GM12865 (cell line): Measurements from ENCODE around the gene EHMT2.

Experiments
- DNase-seq: peaks from one replicate; pipeline ENCODE4 v3.0.0; 2010; ENCODE audit warnings: low read depth
- H3K4me3 ChIP-seq: 2 replicates; pipeline ENCODE4 v1.5.1; 2011; ENCODE audit warnings: mild to moderate bottlenecking, low read depth, low read length, control low read depth
- CTCF ChIP-seq: IDR thresholded peaks from 2 replicates; pipeline ENCODE4 v1.5.1; 2011; ENCODE audit warnings: low read length, control low read depth, low read depth, inconsistent platforms; ENCODE audit not compliant: insufficient read depth; ENCODE audit errors: missing control alignments

Gene EHMT2

GRCh38 chr6:31837369-31838113 lies 60.0 kb downstream of the EHMT2 start:
- peak overlapping the region; percentile 76 for H3K4me3 ChIP-seq
- no peak for TF ChIP-seq CTCF
- no peak for DNase-seq

- no peak for TF ChIP-seq CTCF
- H3K4me3 ChIP-seq = peak overlapping the region; percentile 76
- DNase-seq = no peak
Observed at GRCh38 chr6:31836474-31837368, 60.8 kb downstream of the EHMT2 start.

GRCh38 chr6:31836047-31836473 lies 61.4 kb downstream of the EHMT2 start:
- H3K4me3 ChIP-seq = peak overlapping the region; percentile 76
- DNase-seq = no peak
- no peak for TF ChIP-seq CTCF

- no peak for TF ChIP-seq CTCF
- H3K4me3 ChIP-seq = peak overlapping the region; percentile 76
- DNase-seq = peak; percentile 94
Observed at GRCh38 chr6:31834367-31835250, 62.9 kb downstream of the EHMT2 start.

GRCh38 chr6:31831350-31832215 lies 65.9 kb downstream of the EHMT2 start:
- peak overlapping the region; percentile 83 for H3K4me3 ChIP-seq
- no peak for TF ChIP-seq CTCF
- DNase-seq = no peak

GRCh38 chr6:31830886-31831335 lies 66.6 kb downstream of the EHMT2 start:
- TF ChIP-seq CTCF = no peak
- DNase-seq = no peak
- H3K4me3 ChIP-seq = peak overlapping the region; percentile 83
